Left renal pelvis (tissue), 4 donors: ENCODE measurements around the gene C9orf72. TPM values are rescaled to one million over a fixed set of nuclear protein-coding genes. Genes with fewer than 3 reads are reported as not detected.

Source experiments
- DNase-seq, 4 donors: peaks; one replicate each; pipeline ENCODE4 v3.0.0-alpha.2; 2013; ENCODE audit warnings: low read depth in 4 of 4, low spot score in 3 of 4
- polyA plus RNA-seq, 4 donors: library from polyadenylated mRNA; unstranded; fragments of 120-200 nt; gene quantifications; one replicate each; pipeline ENCODE4 v1.2.1, GENCODE V29; 2013; ENCODE audit not compliant: insufficient read length in 4 of 4

Gene C9orf72
- polyA plus RNA-seq, 4 donors = 8.9 to 24.6 (median 21.9) TPM

- DNase-seq = no peak
Measured at GRCh38 chr9:27581826-27582225, 8.5 kb upstream of the C9orf72 start.

GRCh38 chr9:27573634-27574590 is 631 bp upstream of the C9orf72 start:
- DNase-seq = peak; percentile 92 to 97 (median 95)

DNA sequence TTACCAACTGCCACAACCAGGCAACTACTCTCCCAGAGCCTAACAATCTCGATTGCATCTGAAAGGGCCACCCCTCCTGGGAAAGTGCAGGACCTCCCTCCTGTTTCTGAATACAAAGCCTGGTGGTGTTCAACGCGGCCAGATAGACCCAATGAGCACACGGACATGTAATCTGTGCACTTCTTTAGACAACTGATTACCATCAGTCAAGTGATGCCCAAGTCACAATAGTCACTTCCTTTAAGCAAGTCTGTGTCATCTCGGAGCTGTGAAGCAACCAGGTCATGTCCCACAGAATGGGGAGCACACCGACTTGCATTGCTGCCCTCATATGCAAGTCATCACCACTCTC is 739 bp downstream of the C9orf72 start:
- DNase-seq = peak in 3 of 4 donors; percentile 22 to 39 (median 36)

GRCh38 chr9:27572061-27572460 is 1.2 kb downstream of the C9orf72 start:
- no peak for DNase-seq

- no peak for DNase-seq
Measured at GRCh38 chr9:27571011-27571410, 2.3 kb downstream of the C9orf72 start.

- DNase-seq = no peak
Measured at GRCh38 chr9:27569406-27569805, 3.9 kb downstream of the C9orf72 start.

DNA sequence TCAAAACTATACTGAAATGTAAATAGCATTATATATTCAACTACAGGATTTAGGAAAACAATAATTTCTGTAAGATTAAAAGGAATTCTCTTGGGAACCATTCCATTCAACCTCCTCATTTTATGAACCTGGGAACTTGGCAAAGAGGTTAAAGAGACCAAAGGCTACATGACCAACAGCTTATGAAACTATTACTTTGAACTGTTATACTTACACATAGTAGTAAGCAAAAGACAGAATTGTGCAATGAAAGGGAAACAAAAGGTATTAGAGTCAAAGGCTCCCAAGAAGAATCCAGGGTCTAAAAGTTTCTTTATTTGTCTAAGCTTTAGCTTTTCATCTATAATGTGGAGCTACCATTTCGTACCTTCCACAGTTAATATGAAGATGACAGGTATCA is 7.2 kb downstream of the C9orf72 start:
- DNase-seq = no peak

DNA sequence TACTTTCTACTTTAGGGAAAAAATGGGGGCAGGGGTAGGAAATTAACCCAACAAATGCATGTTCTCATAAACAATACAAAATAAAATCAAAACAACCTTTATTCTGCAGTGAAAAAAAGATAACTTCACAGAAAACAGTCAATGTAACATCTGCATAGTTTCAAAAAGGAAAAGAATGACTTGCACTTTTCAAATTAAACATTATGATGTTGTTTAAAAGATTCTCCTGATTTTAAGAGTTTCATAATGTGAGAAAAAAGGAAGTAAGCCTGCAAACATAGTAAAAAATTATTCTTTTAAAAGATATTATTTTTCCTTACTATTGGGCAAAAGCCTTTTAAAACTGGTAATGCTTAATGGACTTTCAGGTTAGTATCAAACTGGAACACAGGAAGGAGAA is 7.6 kb downstream of the C9orf72 start:
- no peak for DNase-seq

DNA sequence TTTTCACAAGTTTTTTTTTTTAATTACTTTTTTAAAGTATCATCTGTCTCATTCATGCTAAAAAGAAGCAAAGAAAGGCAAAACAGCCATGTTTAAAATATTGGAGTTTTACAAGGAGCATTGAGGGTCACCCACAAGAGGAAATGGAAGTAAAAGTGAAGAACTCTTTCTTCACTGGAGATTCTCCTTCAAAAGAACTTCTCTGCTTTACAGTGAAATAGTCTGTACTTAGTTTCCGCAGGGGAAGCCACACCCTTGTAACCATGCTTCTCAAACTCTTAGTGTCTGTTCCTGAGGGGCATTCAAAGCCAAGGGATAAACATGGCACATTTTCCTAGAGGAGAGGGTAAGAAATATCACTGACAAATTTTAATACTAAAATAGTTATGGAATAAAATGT is 8.6 kb downstream of the C9orf72 start:
- no peak for DNase-seq

GRCh38 chr9:27563738-27564430 is 9.4 kb downstream of the C9orf72 start:
- no peak for DNase-seq

- no peak for DNase-seq
Measured at GRCh38 chr9:27561685-27562084, 11.6 kb downstream of the C9orf72 start.

DNA sequence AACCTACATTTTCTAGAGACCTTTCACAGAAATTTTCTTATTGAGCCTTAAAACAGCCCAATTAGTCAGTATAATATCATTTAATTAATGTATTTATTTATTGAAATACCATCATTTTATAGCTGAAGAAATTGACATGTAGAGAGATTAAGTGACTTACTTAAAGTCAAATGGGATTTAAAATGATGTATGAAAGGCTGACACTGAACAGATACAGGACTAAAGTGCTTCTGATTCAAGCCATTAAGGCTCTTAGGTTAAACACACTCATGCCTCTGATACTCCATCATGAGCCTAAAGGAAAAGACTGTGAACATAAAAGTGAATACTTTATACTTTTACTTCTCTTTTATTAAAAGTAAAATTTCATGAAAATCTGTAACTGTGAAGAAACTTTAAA is 12.8 kb downstream of the C9orf72 start:
- no peak for DNase-seq

DNA sequence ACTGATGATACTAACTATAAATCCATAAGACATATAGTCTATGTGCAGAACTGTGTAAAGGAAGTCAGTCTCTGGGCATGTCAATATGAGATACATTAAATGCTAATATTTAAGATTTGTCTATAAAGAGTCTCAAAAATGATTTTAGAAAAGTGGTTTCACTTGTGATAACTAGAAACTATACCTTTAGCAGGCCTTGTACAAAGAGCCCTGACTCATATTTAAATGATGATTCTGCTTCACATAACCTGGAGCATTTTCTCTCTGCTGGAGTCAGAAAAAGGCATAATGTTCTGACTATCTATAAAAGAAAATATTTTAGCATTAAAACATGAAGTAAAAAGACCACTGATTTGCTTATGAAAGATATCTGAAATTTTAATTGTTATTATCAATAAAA is 15.0 kb downstream of the C9orf72 start:
- DNase-seq = no peak

DNA sequence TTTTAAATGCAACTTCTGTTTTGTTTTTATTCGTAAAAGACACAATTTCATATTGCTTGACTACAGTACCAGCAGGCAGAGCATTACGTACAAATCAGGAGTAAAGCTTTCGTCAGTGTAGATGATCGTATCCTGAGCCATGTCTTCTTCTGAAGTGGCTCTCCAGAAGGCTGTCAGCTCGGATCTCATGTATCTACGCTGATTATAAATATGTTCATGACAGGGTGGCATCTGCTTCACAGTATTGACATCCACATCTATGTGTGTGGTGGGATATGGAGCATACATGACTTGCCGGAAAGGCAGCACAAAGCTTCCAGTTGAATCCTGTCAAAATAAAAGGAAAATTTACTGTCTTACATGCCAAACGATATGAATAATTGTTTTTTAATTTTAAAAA is 16.8 kb downstream of the C9orf72 start:
- no peak for DNase-seq

GRCh38 chr9:27554712-27555111 is 18.6 kb downstream of the C9orf72 start:
- no peak for DNase-seq

- no peak for DNase-seq
Measured at GRCh38 chr9:27549196-27549755, 24.0 kb downstream of the C9orf72 start.

- DNase-seq = no peak
Measured at GRCh38 chr9:27548055-27548741, 25.1 kb downstream of the C9orf72 start.

DNA sequence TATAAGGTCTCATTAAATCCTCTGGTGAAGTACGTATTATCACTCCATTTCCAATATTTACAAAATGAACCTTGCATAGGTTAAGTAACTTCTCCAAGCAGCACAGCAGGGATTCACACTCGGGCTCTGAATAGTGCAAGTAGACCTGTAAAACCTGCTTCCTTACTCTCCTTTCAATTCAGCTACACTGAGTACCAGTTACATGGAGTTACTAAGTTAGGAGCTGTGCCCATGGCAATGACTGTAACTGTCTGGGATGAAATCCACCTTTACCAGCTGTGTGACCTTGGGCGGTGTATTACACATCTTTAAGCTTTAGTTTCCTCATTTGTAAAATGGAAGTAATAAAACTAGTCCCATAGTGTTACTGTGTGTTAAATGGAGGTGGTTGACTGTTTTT is 27.8 kb downstream of the C9orf72 start:
- no peak for DNase-seq

GRCh38 chr9:27542508-27542907 is 30.8 kb downstream of the C9orf72 start:
- DNase-seq = no peak

DNA sequence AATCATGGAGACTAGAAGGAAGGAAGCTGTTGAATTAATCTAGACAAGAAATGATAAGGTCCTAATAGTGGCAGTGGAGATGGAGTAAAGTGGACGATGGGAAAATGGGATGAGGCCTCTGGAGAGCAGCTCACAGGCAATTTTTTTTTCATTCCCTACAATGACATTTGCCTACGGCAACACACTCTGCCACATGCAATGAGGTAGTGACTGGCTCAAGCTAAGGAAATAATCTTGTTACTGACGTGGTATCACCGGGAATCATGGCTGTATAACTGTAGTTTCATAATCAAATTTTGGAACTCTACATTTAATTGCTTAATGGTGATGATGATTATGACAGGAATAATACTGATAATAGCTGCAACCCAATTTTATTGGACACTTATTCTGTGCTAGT is 31.5 kb downstream of the C9orf72 start:
- DNase-seq = no peak

DNA sequence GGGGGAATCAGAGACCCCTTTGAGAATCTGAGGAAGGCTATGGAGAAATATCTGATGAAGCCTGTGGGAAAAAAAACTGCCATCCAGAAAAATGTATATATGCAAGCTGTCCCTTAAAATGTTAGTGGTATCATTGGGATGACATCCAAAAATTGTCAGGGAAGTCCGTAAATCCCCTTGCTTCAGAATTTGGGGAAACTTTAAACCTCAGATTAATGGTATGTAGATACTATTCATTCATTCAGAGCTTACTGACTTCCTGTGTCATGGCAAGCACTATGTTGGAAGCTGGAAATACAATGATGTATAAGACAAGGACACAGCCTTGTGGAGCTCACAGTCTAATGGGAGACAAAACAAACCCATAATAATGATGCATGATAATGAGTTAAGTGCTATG is 32.8 kb downstream of the C9orf72 start:
- DNase-seq = no peak
